ENCODE measurements around the gene CD79B.
"Not testable (repeated sequence)": the region's sequence is repeated elsewhere in the genome, so short reads cannot be mapped to it uniquely, and the experiment has no call there.

The CD79B gene

GRCh38 chr17:63917646-63918045 lies 14.5 kb downstream of the CD79B start:
- no peak overlapping the region for H3K4me3 ChIP-seq (ENCODE audit: low read depth, low read length)
- no peak for DNase-seq (ENCODE audit: low read depth)
- TF ChIP-seq CTCF (IDR thresholded peaks at IDR 0.05; ENCODE audit: low read depth, low read length, missing control alignments), result no peak

- not testable (repeated sequence) for H3K4me3 ChIP-seq (ENCODE audit: low read depth, low read length); DNase-seq (ENCODE audit: low read depth)
Measured at GRCh38 chr17:63917206-63917605, 14.9 kb downstream of the CD79B start.

- no peak for DNase-seq (ENCODE audit: low read depth)
- no peak for TF ChIP-seq CTCF (IDR thresholded peaks at IDR 0.05; ENCODE audit: low read depth, low read length, missing control alignments)
- no peak overlapping the region for H3K4me3 ChIP-seq (ENCODE audit: low read depth, low read length)
Measured at GRCh38 chr17:63916566-63917185, 15.5 kb downstream of the CD79B start.

GRCh38 chr17:63915753-63916152 lies 16.4 kb downstream of the CD79B start:
- DNase-seq (ENCODE audit: low read depth); H3K4me3 ChIP-seq (ENCODE audit: low read depth, low read length): not testable (repeated sequence)

GRCh38 chr17:63914471-63914870 lies 17.7 kb downstream of the CD79B start:
- no peak for DNase-seq (ENCODE audit: low read depth)
- TF ChIP-seq CTCF (IDR thresholded peaks at IDR 0.05; ENCODE audit: low read depth, low read length, missing control alignments), result no peak
- H3K4me3 ChIP-seq (ENCODE audit: low read depth, low read length), result no peak overlapping the region

GRCh38 chr17:63911657-63912100 lies 20.5 kb downstream of the CD79B start:
- TF ChIP-seq CTCF (IDR thresholded peaks at IDR 0.05; ENCODE audit: low read depth, low read length, missing control alignments), result peak; percentile 72
- no peak for DNase-seq (ENCODE audit: low read depth)
- no peak overlapping the region for H3K4me3 ChIP-seq (ENCODE audit: low read depth, low read length)

- no peak for TF ChIP-seq CTCF (IDR thresholded peaks at IDR 0.05; ENCODE audit: low read depth, low read length, missing control alignments)
- no peak for DNase-seq (ENCODE audit: low read depth)
- H3K4me3 ChIP-seq (ENCODE audit: low read depth, low read length), result no peak within 1 kb of the TSS
Measured at GRCh38 chr17:63911041-63911635, 21.0 kb downstream of the CD79B start, which contains the start of gene CSHL1. Gene CSHL1 (minus strand): TSS chr17:63911258. CDS start chr17:63911196, 62 bp downstream.

- DNase-seq (ENCODE audit: low read depth), result no peak
- TF ChIP-seq CTCF (IDR thresholded peaks at IDR 0.05; ENCODE audit: low read depth, low read length, missing control alignments), result no peak
- H3K4me3 ChIP-seq (ENCODE audit: low read depth, low read length), result no peak overlapping the region
Measured at GRCh38 chr17:63910096-63910495, 22.0 kb downstream of the CD79B start.

GRCh38 chr17:63909586-63909985 lies 22.5 kb downstream of the CD79B start:
- not testable (repeated sequence) for H3K4me3 ChIP-seq (ENCODE audit: low read depth, low read length); DNase-seq (ENCODE audit: low read depth)
